ENCODE measurements around the gene DLG3.

DLG3 gene

DNA sequence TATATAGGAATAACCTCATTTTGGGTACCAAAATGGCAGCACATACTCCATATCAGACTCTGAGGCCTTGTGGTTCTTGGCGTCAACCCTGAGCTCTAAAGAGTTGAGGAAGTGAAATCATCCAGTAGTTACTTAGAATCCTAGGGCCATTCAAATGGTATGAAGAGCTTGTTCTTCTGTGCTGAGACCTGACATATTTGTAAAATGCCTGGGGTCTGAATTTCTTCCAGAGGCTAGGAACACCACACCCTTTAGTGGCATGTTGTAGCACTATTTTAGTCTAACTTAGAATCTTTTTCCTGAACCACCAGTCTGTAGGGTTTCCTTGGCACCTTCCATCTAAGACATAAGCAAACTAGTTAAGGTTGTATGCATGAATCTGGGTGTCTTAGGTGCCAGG, 39.6 kb upstream of the DLG3 start:
- no peaks in the 10 kb centered on the region for H4K20me1 ChIP-seq (ENCODE audit: control insufficient read depth, insufficient read depth, low read depth, low read length)
- H3K36me3 ChIP-seq (ENCODE audit: control insufficient read depth, low read length), result peaks cover 60% of the 10 kb centered on the region
- H3F3A ChIP-seq (ENCODE audit: control insufficient read depth, insufficient read depth), result no peaks in the 10 kb centered on the region

GRCh38 chrX:70410921-70411320, 33.7 kb upstream of the DLG3 start:
- H3K4me2 ChIP-seq (ENCODE audit: low read length), result no peak overlapping the region
- no peaks in the 10 kb centered on the region for H4K20me1 ChIP-seq (ENCODE audit: control insufficient read depth, insufficient read depth, low read depth, low read length)
- H3K79me2 ChIP-seq (ENCODE audit: control insufficient read depth, low read length), result no peaks in the 10 kb centered on the region
- H3K27ac ChIP-seq (ENCODE audit: low read depth, low read length), result no peak overlapping the region
- H3K9me2 ChIP-seq (replicated peaks; ENCODE audit: control insufficient read depth, low read length), result no peaks in the 10 kb centered on the region
- no peak overlapping the region for H3K4me3 ChIP-seq (ENCODE audit: low read length)
- H3F3A ChIP-seq (ENCODE audit: control insufficient read depth, insufficient read depth), result no peaks in the 10 kb centered on the region
- H3K4me1 ChIP-seq (ENCODE audit: control insufficient read depth, low read length), result no peaks in the 10 kb centered on the region
- peaks cover 33% of the 10 kb centered on the region for H3K36me3 ChIP-seq (ENCODE audit: control insufficient read depth, low read length)
- no peaks in the 10 kb centered on the region for H3K27me3 ChIP-seq (ENCODE audit: control insufficient read depth, low read length)
- TF ChIP-seq EZH2phosphoT487 (IDR thresholded peaks at IDR 0.05; ENCODE audit: borderline replicate concordance, low read length), result no peak
- TF ChIP-seq, protein P1, sequence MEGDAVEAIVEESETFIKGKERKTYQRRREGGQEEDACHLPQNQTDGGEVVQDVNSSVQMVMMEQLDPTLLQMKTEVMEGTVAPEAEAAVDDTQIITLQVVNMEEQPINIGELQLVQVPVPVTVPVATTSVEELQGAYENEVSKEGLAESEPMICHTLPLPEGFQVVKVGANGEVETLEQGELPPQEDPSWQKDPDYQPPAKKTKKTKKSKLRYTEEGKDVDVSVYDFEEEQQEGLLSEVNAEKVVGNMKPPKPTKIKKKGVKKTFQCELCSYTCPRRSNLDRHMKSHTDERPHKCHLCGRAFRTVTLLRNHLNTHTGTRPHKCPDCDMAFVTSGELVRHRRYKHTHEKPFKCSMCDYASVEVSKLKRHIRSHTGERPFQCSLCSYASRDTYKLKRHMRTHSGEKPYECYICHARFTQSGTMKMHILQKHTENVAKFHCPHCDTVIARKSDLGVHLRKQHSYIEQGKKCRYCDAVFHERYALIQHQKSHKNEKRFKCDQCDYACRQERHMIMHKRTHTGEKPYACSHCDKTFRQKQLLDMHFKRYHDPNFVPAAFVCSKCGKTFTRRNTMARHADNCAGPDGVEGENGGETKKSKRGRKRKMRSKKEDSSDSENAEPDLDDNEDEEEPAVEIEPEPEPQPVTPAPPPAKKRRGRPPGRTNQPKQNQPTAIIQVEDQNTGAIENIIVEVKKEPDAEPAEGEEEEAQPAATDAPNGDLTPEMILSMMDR (IDR thresholded peaks at IDR 0.05; ENCODE audit: low read depth, low read length, poor library complexity, severe bottlenecking), result no peak
- no peaks in the 10 kb centered on the region for H3K9me3 ChIP-seq (ENCODE audit: control insufficient read depth, insufficient read depth, low read length)

More for the DNA sequence above, 39.6 kb upstream of the DLG3 start:
- Histone ChIP-seq H3K27ac (ENCODE audit: low read depth, low read length) (no peak overlapping the region), H3K9me3 (ENCODE audit: control insufficient read depth, insufficient read depth, low read length) (no peaks in the 10 kb centered on the region), H3K4me3 (ENCODE audit: low read length) (no peak overlapping the region), H3K9me2 (replicated peaks; ENCODE audit: control insufficient read depth, low read length) (no peaks in the 10 kb centered on the region), H3K4me2 (ENCODE audit: low read length) (no peak overlapping the region), H3K79me2 (ENCODE audit: control insufficient read depth, low read length) (no peaks in the 10 kb centered on the region), H3K4me1 (ENCODE audit: control insufficient read depth, low read length) (no peaks in the 10 kb centered on the region), H3K27me3 (ENCODE audit: control insufficient read depth, low read length) (no peaks in the 10 kb centered on the region)
- no peak for TF ChIP-seq EZH2phosphoT487 (IDR thresholded peaks at IDR 0.05; ENCODE audit: borderline replicate concordance, low read length)
- TF ChIP-seq, protein P1 (IDR thresholded peaks at IDR 0.05; ENCODE audit: low read depth, low read length, poor library complexity, severe bottlenecking), result no peak

DNA sequence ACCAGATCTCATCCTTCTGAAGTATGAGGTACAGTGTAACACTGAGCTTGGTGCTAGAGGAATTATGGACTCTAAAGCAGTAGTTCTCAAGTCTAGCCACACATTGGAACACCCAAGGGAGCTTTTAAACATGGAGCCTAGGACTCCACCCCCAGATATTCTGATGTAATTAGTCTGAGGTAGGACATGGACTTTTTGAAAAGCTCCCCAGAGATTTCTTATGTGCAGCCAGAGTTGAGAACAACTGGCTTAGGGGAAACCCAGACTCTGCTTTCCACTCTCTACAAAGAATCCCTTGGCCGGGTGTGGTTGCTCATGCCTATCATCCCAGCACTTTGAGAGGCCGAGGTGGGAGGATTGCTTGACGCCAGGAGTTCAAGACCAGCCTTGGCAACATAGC, 33.2 kb upstream of the DLG3 start:
- no peaks in the 10 kb centered on the region for H3K79me2 ChIP-seq (ENCODE audit: control insufficient read depth, low read length)
- TF ChIP-seq, protein P1 (IDR thresholded peaks at IDR 0.05; ENCODE audit: low read depth, low read length, poor library complexity, severe bottlenecking), result no peak
- no peak for TF ChIP-seq EZH2phosphoT487 (IDR thresholded peaks at IDR 0.05; ENCODE audit: borderline replicate concordance, low read length)
- no peaks in the 10 kb centered on the region for H3K9me2 ChIP-seq (replicated peaks; ENCODE audit: control insufficient read depth, low read length)
- no peak overlapping the region for H3K4me2 ChIP-seq (ENCODE audit: low read length)
- H3K9me3 ChIP-seq (ENCODE audit: control insufficient read depth, insufficient read depth, low read length), result no peaks in the 10 kb centered on the region
- no peaks in the 10 kb centered on the region for H3K27me3 ChIP-seq (ENCODE audit: control insufficient read depth, low read length)
- no peaks in the 10 kb centered on the region for H3K4me1 ChIP-seq (ENCODE audit: control insufficient read depth, low read length)
- H3K27ac ChIP-seq (ENCODE audit: low read depth, low read length), result no peak overlapping the region
- H3F3A ChIP-seq (ENCODE audit: control insufficient read depth, insufficient read depth), result no peaks in the 10 kb centered on the region
- H3K36me3 ChIP-seq (ENCODE audit: control insufficient read depth, low read length), result peaks cover 27% of the 10 kb centered on the region
- H3K4me3 ChIP-seq (ENCODE audit: low read length), result no peak overlapping the region
- H4K20me1 ChIP-seq (ENCODE audit: control insufficient read depth, insufficient read depth, low read depth, low read length), result no peaks in the 10 kb centered on the region

DNA sequence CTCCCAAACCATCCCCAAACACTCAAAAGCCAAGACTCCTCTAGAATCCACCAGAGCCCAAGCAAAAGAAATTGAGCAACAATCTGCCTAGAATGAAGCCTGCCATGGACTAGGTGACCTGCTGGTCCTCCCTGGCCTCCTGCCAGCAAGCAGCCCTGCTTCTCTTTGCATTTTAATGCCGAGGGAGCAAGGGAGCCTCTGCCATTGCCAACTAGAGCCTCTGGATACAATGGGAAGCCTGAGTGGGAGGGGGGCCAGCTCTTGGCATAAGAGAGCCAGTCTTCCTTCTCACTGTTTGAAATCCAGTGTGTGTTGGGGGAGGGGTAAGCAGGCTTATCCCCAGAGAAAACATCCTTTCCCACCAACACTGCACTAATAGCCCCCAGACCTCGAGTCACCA, 23.0 kb upstream of the DLG3 start:
- no peak overlapping the region for H3K4me3 ChIP-seq (ENCODE audit: low read length)

More for the DNA sequence above, 23.0 kb upstream of the DLG3 start:
- Histone ChIP-seq H3K9me2 (replicated peaks; ENCODE audit: control insufficient read depth, low read length) (no peaks in the 10 kb centered on the region), H3K4me1 (ENCODE audit: control insufficient read depth, low read length) (no peaks in the 10 kb centered on the region), H3F3A (ENCODE audit: control insufficient read depth, insufficient read depth) (no peaks in the 10 kb centered on the region), H3K27ac (ENCODE audit: low read depth, low read length) (no peak overlapping the region), H4K20me1 (ENCODE audit: control insufficient read depth, insufficient read depth, low read depth, low read length) (no peaks in the 10 kb centered on the region), H3K9me3 (ENCODE audit: control insufficient read depth, insufficient read depth, low read length) (no peaks in the 10 kb centered on the region), H3K79me2 (ENCODE audit: control insufficient read depth, low read length) (no peaks in the 10 kb centered on the region), H3K27me3 (ENCODE audit: control insufficient read depth, low read length) (no peaks in the 10 kb centered on the region), H3K36me3 (ENCODE audit: control insufficient read depth, low read length) (no peaks in the 10 kb centered on the region), H3K4me2 (ENCODE audit: low read length) (no peak overlapping the region)
- TF ChIP-seq, protein P1 (IDR thresholded peaks at IDR 0.05; ENCODE audit: low read depth, low read length, poor library complexity, severe bottlenecking), result no peak
- no peak for TF ChIP-seq EZH2phosphoT487 (IDR thresholded peaks at IDR 0.05; ENCODE audit: borderline replicate concordance, low read length)
